ENCODE data around the gene DNMT1.
A peak's percentile ranks its signal among the peaks of the same experiment; 100 is the strongest.

The DNMT1 gene

DNA sequence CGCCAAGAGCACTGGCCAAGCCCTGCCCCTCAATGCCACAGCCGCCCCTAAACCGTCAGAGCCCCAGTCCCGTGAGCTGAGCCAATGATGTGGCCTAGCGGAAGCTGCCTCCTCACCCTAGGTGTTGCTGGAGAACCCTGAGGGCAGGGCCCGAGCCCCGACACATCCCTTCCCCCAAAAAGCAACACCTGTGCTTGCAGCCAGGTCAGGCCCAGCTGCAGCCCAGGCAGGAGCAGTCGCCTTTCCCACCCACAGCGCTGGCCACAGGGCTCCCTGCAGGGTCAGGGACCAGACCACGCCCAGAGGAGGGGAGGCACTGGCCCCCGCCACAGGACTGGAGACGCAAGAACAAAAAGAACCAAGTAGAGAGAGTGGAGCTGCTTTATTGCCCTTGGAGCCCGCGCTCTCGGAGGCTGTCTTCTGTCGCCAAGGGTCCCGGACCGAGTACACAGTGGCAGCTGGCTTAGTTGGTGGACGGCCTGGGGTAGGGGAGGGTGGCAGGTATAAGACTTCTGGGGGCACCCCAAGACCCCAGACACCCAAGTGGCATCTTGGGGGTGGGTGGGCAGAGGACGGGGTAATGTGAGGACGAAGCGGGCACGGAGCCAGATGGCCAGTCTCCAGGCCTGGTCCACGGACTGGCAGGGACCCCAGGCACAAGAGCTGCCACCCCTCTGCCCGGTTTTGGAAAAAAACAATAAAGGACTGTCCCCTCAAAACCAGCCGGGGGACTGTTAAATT, 79.9 kb downstream of the DNMT1 start:
- H3K27ac ChIP-seq: no peak overlapping the region
- DNase-seq: no peak

DNA sequence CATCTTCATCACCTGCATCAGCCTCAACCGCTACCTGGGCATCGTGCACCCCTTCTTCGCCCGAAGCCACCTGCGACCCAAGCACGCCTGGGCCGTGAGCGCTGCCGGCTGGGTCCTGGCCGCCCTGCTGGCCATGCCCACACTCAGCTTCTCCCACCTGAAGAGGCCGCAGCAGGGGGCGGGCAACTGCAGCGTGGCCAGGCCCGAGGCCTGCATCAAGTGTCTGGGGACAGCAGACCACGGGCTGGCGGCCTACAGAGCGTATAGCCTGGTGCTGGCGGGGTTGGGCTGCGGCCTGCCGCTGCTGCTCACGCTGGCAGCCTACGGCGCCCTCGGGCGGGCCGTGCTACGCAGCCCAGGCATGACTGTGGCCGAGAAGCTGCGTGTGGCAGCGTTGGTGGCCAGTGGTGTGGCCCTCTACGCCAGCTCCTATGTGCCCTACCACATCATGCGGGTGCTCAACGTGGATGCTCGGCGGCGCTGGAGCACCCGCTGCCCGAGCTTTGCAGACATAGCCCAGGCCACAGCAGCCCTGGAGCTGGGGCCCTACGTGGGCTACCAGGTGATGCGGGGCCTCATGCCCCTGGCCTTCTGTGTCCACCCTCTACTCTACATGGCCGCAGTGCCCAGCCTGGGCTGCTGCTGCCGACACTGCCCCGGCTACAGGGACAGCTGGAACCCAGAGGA, 80.6 kb downstream of the DNMT1 start:
- TF ChIP-seq, protein P1, sequence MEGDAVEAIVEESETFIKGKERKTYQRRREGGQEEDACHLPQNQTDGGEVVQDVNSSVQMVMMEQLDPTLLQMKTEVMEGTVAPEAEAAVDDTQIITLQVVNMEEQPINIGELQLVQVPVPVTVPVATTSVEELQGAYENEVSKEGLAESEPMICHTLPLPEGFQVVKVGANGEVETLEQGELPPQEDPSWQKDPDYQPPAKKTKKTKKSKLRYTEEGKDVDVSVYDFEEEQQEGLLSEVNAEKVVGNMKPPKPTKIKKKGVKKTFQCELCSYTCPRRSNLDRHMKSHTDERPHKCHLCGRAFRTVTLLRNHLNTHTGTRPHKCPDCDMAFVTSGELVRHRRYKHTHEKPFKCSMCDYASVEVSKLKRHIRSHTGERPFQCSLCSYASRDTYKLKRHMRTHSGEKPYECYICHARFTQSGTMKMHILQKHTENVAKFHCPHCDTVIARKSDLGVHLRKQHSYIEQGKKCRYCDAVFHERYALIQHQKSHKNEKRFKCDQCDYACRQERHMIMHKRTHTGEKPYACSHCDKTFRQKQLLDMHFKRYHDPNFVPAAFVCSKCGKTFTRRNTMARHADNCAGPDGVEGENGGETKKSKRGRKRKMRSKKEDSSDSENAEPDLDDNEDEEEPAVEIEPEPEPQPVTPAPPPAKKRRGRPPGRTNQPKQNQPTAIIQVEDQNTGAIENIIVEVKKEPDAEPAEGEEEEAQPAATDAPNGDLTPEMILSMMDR (IDR thresholded peaks at IDR 0.05): no peak
- no peak overlapping the region for H3K27ac ChIP-seq
- H3K4me3 ChIP-seq: no peak overlapping the region
- intact Hi-C loops (cut with DNase I; ENCODE audit: low total_unique reads): no loop called here
- no peak for DNase-seq
- peaks cover 64 to 77% (median 71%) of the 10 kb centered on the region in 3 donors for H3K36me3 ChIP-seq
- H3K9me3 ChIP-seq: no peaks in the 10 kb centered on the region
- H3K27me3 ChIP-seq: no peaks in the 10 kb centered on the region
- peaks cover 0 to 27% (median 15%) of the 10 kb centered on the region in 4 donors for H3K4me1 ChIP-seq

More for the DNA sequence above, 79.9 kb downstream of the DNMT1 start:
- no peak overlapping the region for H3K4me3 ChIP-seq
- intact Hi-C loops (cut with DNase I; ENCODE audit: low total_unique reads): no loop called here
- H3K9me3 ChIP-seq: no peaks in the 10 kb centered on the region
- H3K27me3 ChIP-seq: no peaks in the 10 kb centered on the region
- TF ChIP-seq, protein P1 (IDR thresholded peaks at IDR 0.05): no peak
- peaks cover 56 to 70% (median 64%) of the 10 kb centered on the region in 3 donors for H3K36me3 ChIP-seq
- H3K4me1 ChIP-seq: peaks cover 0 to 30% (median 18%) of the 10 kb centered on the region in 4 donors

DNA sequence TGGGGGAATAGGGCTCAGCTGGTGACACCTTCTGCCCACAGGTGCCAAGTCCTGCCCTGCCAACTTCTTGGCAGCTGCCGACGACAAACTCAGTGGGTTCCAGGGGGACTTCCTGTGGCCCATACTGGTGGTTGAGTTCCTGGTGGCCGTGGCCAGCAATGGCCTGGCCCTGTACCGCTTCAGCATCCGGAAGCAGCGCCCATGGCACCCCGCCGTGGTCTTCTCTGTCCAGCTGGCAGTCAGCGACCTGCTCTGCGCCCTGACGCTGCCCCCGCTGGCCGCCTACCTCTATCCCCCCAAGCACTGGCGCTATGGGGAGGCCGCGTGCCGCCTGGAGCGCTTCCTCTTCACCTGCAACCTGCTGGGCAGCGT, 81.2 kb downstream of the DNMT1 start:
- peak overlapping the region in 1 of 2 donors; percentile 19 for H3K27ac ChIP-seq
- DNase-seq: no peak
- peaks cover 0 to 21% (median 10%) of the 10 kb centered on the region in 4 donors for H3K4me1 ChIP-seq
- no peaks in the 10 kb centered on the region for H3K9me3 ChIP-seq
- no peaks in the 10 kb centered on the region for H3K27me3 ChIP-seq
- TF ChIP-seq, protein P1 (IDR thresholded peaks at IDR 0.05): no peak
- peaks cover 69 to 82% (median 76%) of the 10 kb centered on the region in 3 donors for H3K36me3 ChIP-seq
- no peak overlapping the region for H3K4me3 ChIP-seq
- intact Hi-C loops (cut with DNase I; ENCODE audit: low total_unique reads): no loop called here

DNA sequence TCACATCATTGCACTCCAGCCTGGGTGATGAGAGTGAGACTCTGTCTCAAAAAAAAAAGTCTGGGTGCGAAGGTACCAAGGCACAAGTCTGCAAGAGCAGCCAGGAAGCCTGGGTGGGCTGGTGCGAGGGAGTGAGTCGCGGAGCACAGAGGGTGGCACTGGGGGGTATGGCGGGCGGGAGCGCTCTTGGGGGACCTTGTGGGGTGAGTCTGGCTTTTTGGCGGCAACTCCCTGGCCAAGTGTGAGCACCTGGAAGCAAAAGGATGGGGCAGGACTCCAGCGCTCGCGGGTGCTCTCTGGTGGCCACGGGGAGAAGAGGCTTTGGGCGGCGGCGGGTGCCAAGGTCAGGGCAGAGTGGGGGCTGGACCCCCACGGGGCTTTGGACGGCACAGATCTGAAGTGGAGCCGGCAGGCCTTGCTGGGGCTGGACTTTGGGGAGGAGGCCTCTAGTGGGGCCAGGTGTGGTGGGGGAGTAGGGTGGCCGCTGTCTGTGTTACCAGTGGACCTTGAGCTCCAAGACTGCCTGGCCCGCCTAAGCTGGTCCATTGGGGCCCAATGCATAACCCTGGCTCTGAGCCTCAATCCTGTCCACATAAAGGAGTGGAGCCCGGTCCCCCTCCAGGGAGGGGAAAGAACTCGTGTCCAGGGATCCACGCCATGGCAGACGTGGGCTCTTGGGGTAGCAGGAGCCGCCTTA, 81.7 kb downstream of the DNMT1 start:
- Histone ChIP-seq H3K4me3 (no peak overlapping the region), H3K4me1 (peaks cover 0 to 16% (median 6%) of the 10 kb centered on the region in 4 donors), H3K9me3 (no peaks in the 10 kb centered on the region), H3K27ac (peak overlapping the region in 1 of 2 donors; percentile 19), H3K27me3 (no peaks in the 10 kb centered on the region), H3K36me3 (peaks cover 69 to 82% (median 76%) of the 10 kb centered on the region in 3 donors)
- TF ChIP-seq, protein P1 (IDR thresholded peaks at IDR 0.05): peak in 1 of 2 experiments; percentile 26
- intact Hi-C loops (cut with DNase I; ENCODE audit: low total_unique reads): no loop called here
- no peak for DNase-seq

DNA sequence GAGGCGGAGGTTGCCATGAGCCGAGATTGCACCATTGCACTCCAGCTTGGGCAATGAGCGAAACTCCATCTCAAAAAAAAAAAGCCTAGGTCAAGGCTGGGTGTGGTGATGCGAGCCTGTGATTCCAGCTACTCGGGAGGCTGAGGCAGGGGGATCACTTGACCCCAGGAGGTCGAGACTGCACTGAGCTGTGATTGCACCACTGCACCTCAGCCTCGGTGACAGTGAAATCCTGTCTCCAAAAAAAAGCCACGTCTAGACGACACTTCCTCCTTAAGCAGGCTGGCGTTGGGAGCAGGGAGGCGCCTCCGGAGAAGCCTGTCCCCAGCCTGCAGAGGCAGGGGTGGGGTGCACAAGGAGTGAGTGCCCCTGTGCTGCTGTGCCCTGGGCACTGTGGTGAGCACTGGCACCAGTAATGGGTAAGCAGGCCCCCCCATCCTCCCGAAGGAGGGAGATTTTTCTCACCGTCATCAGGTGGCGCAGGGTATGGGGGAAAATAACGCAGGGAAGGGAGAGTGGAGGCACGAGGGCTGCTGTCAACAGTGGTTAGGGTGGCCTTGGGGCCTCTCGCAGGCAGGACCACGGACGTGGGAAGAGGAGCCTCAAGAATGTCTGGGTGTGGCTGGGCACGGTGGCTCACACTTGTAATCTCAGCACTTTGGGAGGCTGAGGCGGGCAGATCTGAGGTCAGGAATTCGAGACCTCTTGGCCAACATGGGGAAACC, 82.6 kb downstream of the DNMT1 start:
- H3K36me3 ChIP-seq: peaks cover 68 to 81% (median 75%) of the 10 kb centered on the region in 3 donors
- TF ChIP-seq, protein P1 (IDR thresholded peaks at IDR 0.05): no peak
- no peaks in the 10 kb centered on the region for H3K27me3 ChIP-seq
- H3K9me3 ChIP-seq: no peaks in the 10 kb centered on the region
- no peak overlapping the region for H3K4me3 ChIP-seq
- H3K27ac ChIP-seq: no peak overlapping the region
- no peak for DNase-seq
- intact Hi-C loops (cut with DNase I; ENCODE audit: low total_unique reads): no loop called here
- peaks cover 0 to 23% (median 10%) of the 10 kb centered on the region in 4 donors for H3K4me1 ChIP-seq

Data from tibial artery (tissue), 4 donors.